HepG2 (cell line): ENCODE measurements around the gene MLST8. TPM values are rescaled to one million over a fixed set of nuclear protein-coding genes. Genes with fewer than 3 reads are reported as not detected.

ENCODE experiments used
- ELK4 ChIP-seq: sonication (generic); formaldehyde crosslinking; IDR thresholded peaks from 2 replicates; pipeline ENCODE4 v1.9.0; 2021; ENCODE audit warnings: missing genetic modification reagents, borderline replicate concordance
- GTF2F1 ChIP-seq: fragments of 150-350 bp; IDR thresholded peaks from 2 replicates; pipeline ENCODE4 v1.6.1; 2014; ENCODE audit warnings: low read length
- HNF1B ChIP-seq: sonication (generic); formaldehyde crosslinking; IDR thresholded peaks from 2 replicates; pipeline ENCODE4 v1.5.1; 2020; ENCODE audit warnings: mild to moderate bottlenecking, moderate library complexity, missing genetic modification reagents
- HNRNPL ChIP-seq: fragments of 200-400 bp; formaldehyde crosslinking; IDR thresholded peaks from 2 replicates; pipeline ENCODE4 v1.6.1; 2017; ENCODE audit warnings: mild to moderate bottlenecking, low read depth, low read length
- HNRNPUL1 ChIP-seq: fragments of 200-400 bp; formaldehyde crosslinking; IDR thresholded peaks from 2 replicates; pipeline ENCODE4 v1.6.1; 2017; ENCODE audit warnings: low read depth, mild to moderate bottlenecking, low read length, moderate library complexity
- ISX ChIP-seq: sonication (generic); formaldehyde crosslinking; conservative IDR thresholded peaks from 2 replicates; pipeline ENCODE4 v1.5.0; 2020; ENCODE audit warnings: missing genetic modification reagents
- PITX1 ChIP-seq: sonication (generic); formaldehyde crosslinking; IDR thresholded peaks from 2 replicates; pipeline ENCODE4 v1.5.1; 2020; ENCODE audit warnings: mild to moderate bottlenecking, missing genetic modification reagents
- SKI ChIP-seq: fragments of 450-650 bp; IDR thresholded peaks from one replicate; pipeline ENCODE4 v1.6.1; 2018; ENCODE audit warnings: mild to moderate bottlenecking; ENCODE audit not compliant: partially characterized antibody
- TRIM24 ChIP-seq: sonication (generic); formaldehyde crosslinking; IDR thresholded peaks from 2 replicates; pipeline ENCODE4 v1.8.0; 2022; ENCODE audit warnings: mild to moderate bottlenecking, missing genetic modification reagents
- ZBTB21 ChIP-seq: sonication (generic); formaldehyde crosslinking; IDR thresholded peaks from 2 replicates; pipeline ENCODE4 v1.4.0; 2020; ENCODE audit warnings: missing genetic modification reagents
- ZNF124 ChIP-seq: sonication (generic); formaldehyde crosslinking; IDR thresholded peaks from 2 replicates; pipeline ENCODE4 v1.4.0; 2020; ENCODE audit warnings: missing genetic modification reagents
- ZNF205 ChIP-seq: IDR thresholded peaks from 2 replicates; pipeline ENCODE4 v1.6.1; 2018; ENCODE audit warnings: missing biosample characterization, missing genetic modification reagents
- ZNF343 ChIP-seq: sonication (generic); formaldehyde crosslinking; IDR thresholded peaks from 2 replicates; pipeline ENCODE4 v1.4.0; 2020; ENCODE audit warnings: mild to moderate bottlenecking, missing genetic modification reagents
- ZNF709 ChIP-seq: sonication (generic); formaldehyde crosslinking; IDR thresholded peaks from 2 replicates; pipeline ENCODE4 v1.5.0; 2020; ENCODE audit warnings: mild to moderate bottlenecking, missing genetic modification reagents
- ZNF788 ChIP-seq: sonication (generic); formaldehyde crosslinking; IDR thresholded peaks from 2 replicates; pipeline ENCODE4 v1.5.0; 2020; ENCODE audit warnings: mild to moderate bottlenecking, missing genetic modification reagents, borderline replicate concordance
- polyA plus RNA-seq, 8 experiments: library from polyadenylated mRNA; depleted of rRNA in 3 of 8; stranded (reverse) in 7 of 8; unstranded in 1 of 8; fragments of >200 nt; fragmentation: Illumina TruSeq in 4 of 8; extraction: Trizol in 4 of 8; gene quantifications; 2 replicates each; pipeline versions ENCODE4 v1.2.1 to v1.2.3, GENCODE V29; 2011 to 2016; ENCODE audit warnings: low read depth in 4 of 8, missing spikeins in 1 of 8, mixed read lengths in 1 of 8; ENCODE audit not compliant: insufficient read depth in 1 of 8
- total RNA-seq, 5 experiments: library from RNA; depleted of rRNA; stranded (reverse); fragments of >200 nt; fragmentation: Illumina TruSeq; extraction: Trizol; gene quantifications; 2 replicates each; pipeline ENCODE4 v1.2.3, GENCODE V29; 2016; ENCODE audit warnings: low read depth in 1 of 5
- TF ChIP-seq, protein P1 (sequence below): sonication (generic); formaldehyde crosslinking; IDR thresholded peaks from 2 replicates; pipeline ENCODE4 v1.8.0; 2022; ENCODE audit warnings: mild to moderate bottlenecking, missing genetic modification reagents; ENCODE audit not compliant: insufficient replicate concordance
- TF ChIP-seq, protein P2 (sequence below): sonication (generic); formaldehyde crosslinking; IDR thresholded peaks from 2 replicates; pipeline ENCODE4 v1.4.0; 2020; ENCODE audit warnings: mild to moderate bottlenecking, missing genetic modification reagents
- TF ChIP-seq, protein P3 (sequence below): sonication (generic); formaldehyde crosslinking; IDR thresholded peaks from 2 replicates; pipeline ENCODE4 v1.4.0; 2020; ENCODE audit warnings: missing genetic modification reagents, borderline replicate concordance
- TF ChIP-seq, protein P4 (sequence below): sonication (generic); formaldehyde crosslinking; IDR thresholded peaks from 2 replicates; pipeline ENCODE4 v1.4.0; 2020; ENCODE audit warnings: missing genetic modification reagents; ENCODE audit errors: not compliant biosample characterization
- TF ChIP-seq, protein P5 (sequence below): IDR thresholded peaks from 2 replicates; pipeline ENCODE4 v1.6.1; 2016; ENCODE audit warnings: control low read depth

The MLST8 gene
- total and polyA plus RNA-seq, 2 of the 13 experiments (the other 11 are each of a cell fraction or from before 2014, with no cell fraction given) = 30.8 to 72.7 TPM

GRCh38 chr16:2155977-2156848, 49.0 kb upstream of the MLST8 start (continued):
- TF ChIP-seq ZBTB21 (CRISPR knock-in tag) (no peak), ELK4 (CRISPR knock-in tag) (no peak), HNRNPL (no peak), GTF2F1 (no peak), TRIM24 (CRISPR knock-in tag) (no peak), HNF1B (CRISPR knock-in tag) (no peak), SKI (no peak), ZNF205 (no peak), ISX (no peak), ZNF343 (no peak), ZNF124 (CRISPR knock-in tag) (no peak; the same call in 1 of the 2 replicates), PITX1 (no peak), ZNF788 (CRISPR knock-in tag) (no peak; the same call in 1 of the 2 replicates), HNRNPUL1 (no peak), ZNF709 (no peak)
- TF ChIP-seq, protein P1, sequence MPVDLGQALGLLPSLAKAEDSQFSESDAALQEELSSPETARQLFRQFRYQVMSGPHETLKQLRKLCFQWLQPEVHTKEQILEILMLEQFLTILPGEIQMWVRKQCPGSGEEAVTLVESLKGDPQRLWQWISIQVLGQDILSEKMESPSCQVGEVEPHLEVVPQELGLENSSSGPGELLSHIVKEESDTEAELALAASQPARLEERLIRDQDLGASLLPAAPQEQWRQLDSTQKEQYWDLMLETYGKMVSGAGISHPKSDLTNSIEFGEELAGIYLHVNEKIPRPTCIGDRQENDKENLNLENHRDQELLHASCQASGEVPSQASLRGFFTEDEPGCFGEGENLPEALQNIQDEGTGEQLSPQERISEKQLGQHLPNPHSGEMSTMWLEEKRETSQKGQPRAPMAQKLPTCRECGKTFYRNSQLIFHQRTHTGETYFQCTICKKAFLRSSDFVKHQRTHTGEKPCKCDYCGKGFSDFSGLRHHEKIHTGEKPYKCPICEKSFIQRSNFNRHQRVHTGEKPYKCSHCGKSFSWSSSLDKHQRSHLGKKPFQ (CRISPR knock-in tag) = no peak
- TF ChIP-seq, protein P2, sequence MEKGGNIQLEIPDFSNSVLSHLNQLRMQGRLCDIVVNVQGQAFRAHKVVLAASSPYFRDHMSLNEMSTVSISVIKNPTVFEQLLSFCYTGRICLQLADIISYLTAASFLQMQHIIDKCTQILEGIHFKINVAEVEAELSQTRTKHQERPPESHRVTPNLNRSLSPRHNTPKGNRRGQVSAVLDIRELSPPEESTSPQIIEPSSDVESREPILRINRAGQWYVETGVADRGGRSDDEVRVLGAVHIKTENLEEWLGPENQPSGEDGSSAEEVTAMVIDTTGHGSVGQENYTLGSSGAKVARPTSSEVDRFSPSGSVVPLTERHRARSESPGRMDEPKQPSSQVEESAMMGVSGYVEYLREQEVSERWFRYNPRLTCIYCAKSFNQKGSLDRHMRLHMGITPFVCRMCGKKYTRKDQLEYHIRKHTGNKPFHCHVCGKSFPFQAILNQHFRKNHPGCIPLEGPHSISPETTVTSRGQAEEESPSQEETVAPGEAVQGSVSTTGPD (CRISPR knock-in tag) = no peak
- TF ChIP-seq, protein P3, sequence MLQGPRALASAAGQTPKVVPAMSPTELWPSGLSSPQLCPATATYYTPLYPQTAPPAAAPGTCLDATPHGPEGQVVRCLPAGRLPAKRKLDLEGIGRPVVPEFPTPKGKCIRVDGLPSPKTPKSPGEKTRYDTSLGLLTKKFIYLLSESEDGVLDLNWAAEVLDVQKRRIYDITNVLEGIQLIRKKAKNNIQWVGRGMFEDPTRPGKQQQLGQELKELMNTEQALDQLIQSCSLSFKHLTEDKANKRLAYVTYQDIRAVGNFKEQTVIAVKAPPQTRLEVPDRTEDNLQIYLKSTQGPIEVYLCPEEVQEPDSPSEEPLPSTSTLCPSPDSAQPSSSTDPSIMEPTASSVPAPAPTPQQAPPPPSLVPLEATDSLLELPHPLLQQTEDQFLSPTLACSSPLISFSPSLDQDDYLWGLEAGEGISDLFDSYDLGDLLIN (CRISPR knock-in tag) = no peak
- TF ChIP-seq, protein P4, sequence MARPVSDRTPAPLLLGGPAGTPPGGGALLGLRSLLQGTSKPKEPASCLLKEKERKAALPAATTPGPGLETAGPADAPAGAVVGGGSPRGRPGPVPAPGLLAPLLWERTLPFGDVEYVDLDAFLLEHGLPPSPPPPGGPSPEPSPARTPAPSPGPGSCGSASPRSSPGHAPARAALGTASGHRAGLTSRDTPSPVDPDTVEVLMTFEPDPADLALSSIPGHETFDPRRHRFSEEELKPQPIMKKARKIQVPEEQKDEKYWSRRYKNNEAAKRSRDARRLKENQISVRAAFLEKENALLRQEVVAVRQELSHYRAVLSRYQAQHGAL = no peak
- TF ChIP-seq, protein P5, sequence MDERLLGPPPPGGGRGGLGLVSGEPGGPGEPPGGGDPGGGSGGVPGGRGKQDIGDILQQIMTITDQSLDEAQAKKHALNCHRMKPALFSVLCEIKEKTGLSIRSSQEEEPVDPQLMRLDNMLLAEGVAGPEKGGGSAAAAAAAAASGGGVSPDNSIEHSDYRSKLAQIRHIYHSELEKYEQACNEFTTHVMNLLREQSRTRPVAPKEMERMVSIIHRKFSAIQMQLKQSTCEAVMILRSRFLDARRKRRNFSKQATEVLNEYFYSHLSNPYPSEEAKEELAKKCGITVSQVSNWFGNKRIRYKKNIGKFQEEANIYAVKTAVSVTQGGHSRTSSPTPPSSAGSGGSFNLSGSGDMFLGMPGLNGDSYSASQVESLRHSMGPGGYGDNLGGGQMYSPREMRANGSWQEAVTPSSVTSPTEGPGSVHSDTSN (CRISPR knock-in tag) = no peak
